WTC11 (cell line): ENCODE results near the gene TANGO6. TPM values are rescaled to one million over a fixed set of nuclear protein-coding genes. Genes with fewer than 3 reads are reported as not detected.

Source experiments
- ATAC-seq: fragments of 200-7000 bp; cut with Tn5 transposase; 2 replicates; pipeline ENCODE4 v1.10.0; 2021; ENCODE audit warnings: mild to moderate bottlenecking, moderate library complexity
- CTCF ChIA-PET: fragments of 300-600 bp; sonication (Branson Sonifier 250); formaldehyde crosslinking; loops from one replicate; lab custom pipeline; 2021; ENCODE audit warnings: antibody characterized with exemption; lab: Charles Lee
- POLR2A ChIA-PET: fragments of 350-600 bp; sonication (Branson Sonifier 250); formaldehyde crosslinking; loops from one replicate; lab custom pipeline; 2021; ENCODE audit warnings: antibody characterized with exemption; lab: Charles Lee
- DNase-seq: peaks from one replicate; pipeline ENCODE4 v3.0.0; 2021; ENCODE audit warnings: low spot score
- H3K27ac Mint-ChIP-seq: 2 replicates; pipeline ENCODE4 v1.8.0; 2021; ENCODE audit warnings: mixed read lengths
- H3K27me3 Mint-ChIP-seq: 2 replicates; pipeline ENCODE4 v1.8.0; 2021; ENCODE audit warnings: low read depth, mild to moderate bottlenecking, moderate library complexity, mixed read lengths
- H3K36me3 Mint-ChIP-seq: 2 replicates; pipeline ENCODE4 v1.8.0; 2021; ENCODE audit warnings: mixed read lengths
- H3K4me1 Mint-ChIP-seq: 2 replicates; pipeline ENCODE4 v1.8.0; 2022; ENCODE audit warnings: mixed read lengths
- H3K4me3 Mint-ChIP-seq: 2 replicates; pipeline ENCODE4 v1.8.0; 2021; ENCODE audit warnings: mild to moderate bottlenecking, moderate library complexity, mixed read lengths
- H3K9me3 Mint-ChIP-seq: 2 replicates; pipeline ENCODE4 v1.8.0; 2021; ENCODE audit warnings: mixed read lengths
- ATF6 ChIP-seq: sonication (generic); formaldehyde crosslinking; IDR thresholded peaks from 2 replicates; pipeline ENCODE4 v1.8.1; 2023; ENCODE audit warnings: mild to moderate bottlenecking, missing genetic modification reagents
- CREB1 ChIP-seq: sonication (generic); formaldehyde crosslinking; IDR thresholded peaks from 2 replicates; pipeline ENCODE4 v1.8.0; 2023; ENCODE audit warnings: mild to moderate bottlenecking, missing genetic modification reagents
- CTCF ChIP-seq: fragments of 200-600 bp; IDR thresholded peaks from 2 replicates; pipeline ENCODE4 v1.8.0; 2022; ENCODE audit warnings: antibody characterized with exemption
- FOXP1 ChIP-seq: sonication (generic); formaldehyde crosslinking; IDR thresholded peaks from 2 replicates; pipeline ENCODE4 v1.8.0; 2022; ENCODE audit warnings: missing genetic modification reagents, mild to moderate bottlenecking, moderate library complexity, borderline replicate concordance
- JAZF1 ChIP-seq: fragments of 250-450 bp; sonication (Bioruptor Pico); IDR thresholded peaks from 2 replicates; pipeline ENCODE4 v1.9.0; 2021; ENCODE audit warnings: moderate library complexity, mild to moderate bottlenecking, inconsistent platforms
- MAX ChIP-seq: sonication (generic); formaldehyde crosslinking; IDR thresholded peaks from 2 replicates; pipeline ENCODE4 v1.8.0; 2022; ENCODE audit warnings: mild to moderate bottlenecking, missing genetic modification reagents
- MLX ChIP-seq: sonication (generic); formaldehyde crosslinking; IDR thresholded peaks from 2 replicates; pipeline ENCODE4 v1.8.1; 2023; ENCODE audit warnings: mild to moderate bottlenecking, missing genetic modification reagents, moderate library complexity
- NFYB ChIP-seq: sonication (generic); formaldehyde crosslinking; conservative IDR thresholded peaks from 2 replicates; pipeline ENCODE4 v1.8.0; 2022; ENCODE audit warnings: low read depth, missing genetic modification reagents
- PREB ChIP-seq: sonication (generic); formaldehyde crosslinking; IDR thresholded peaks from 2 replicates; pipeline ENCODE4 v1.8.1; 2022; ENCODE audit warnings: mild to moderate bottlenecking, missing genetic modification reagents, moderate library complexity, borderline replicate concordance
- RELA ChIP-seq: sonication (generic); formaldehyde crosslinking; IDR thresholded peaks from 2 replicates; pipeline ENCODE4 v1.8.1; 2022; ENCODE audit warnings: missing genetic modification reagents, mild to moderate bottlenecking, borderline replicate concordance
- RORB ChIP-seq: fragments of 250-450 bp; sonication (Bioruptor Pico); IDR thresholded peaks from 2 replicates; pipeline ENCODE4 v1.9.0; 2021; ENCODE audit warnings: mild to moderate bottlenecking
- SP1 ChIP-seq: sonication (generic); formaldehyde crosslinking; conservative IDR thresholded peaks from 2 replicates; pipeline ENCODE4 v1.8.1; 2022; ENCODE audit warnings: missing genetic modification reagents
- USF1 ChIP-seq: sonication (generic); formaldehyde crosslinking; IDR thresholded peaks from 2 replicates; pipeline ENCODE4 v1.8.0; 2022; ENCODE audit warnings: mild to moderate bottlenecking, missing genetic modification reagents
- ZNF263 ChIP-seq: sonication (generic); formaldehyde crosslinking; IDR thresholded peaks from 2 replicates; pipeline ENCODE4 v1.8.1; 2022; ENCODE audit warnings: low read depth, mild to moderate bottlenecking, moderate library complexity, missing genetic modification reagents
- ZNF281 ChIP-seq: sonication (generic); formaldehyde crosslinking; IDR thresholded peaks from 2 replicates; pipeline ENCODE4 v1.8.0; 2023; ENCODE audit warnings: mild to moderate bottlenecking, missing genetic modification reagents
- ZNF512 ChIP-seq: sonication (generic); formaldehyde crosslinking; IDR thresholded peaks from 2 replicates; pipeline ENCODE4 v1.8.1; 2022; ENCODE audit warnings: missing genetic modification reagents, borderline replicate concordance
- ZSCAN18 ChIP-seq: fragments of 250-450 bp; sonication (Bioruptor Pico); IDR thresholded peaks from 2 replicates; pipeline ENCODE4 v2.1.2; 2022; ENCODE audit warnings: mild to moderate bottlenecking, moderate library complexity
- total RNA-seq: library from RNA; stranded (reverse); gene quantifications from 3 replicates; pipeline ENCODE4 v1.2.3, GENCODE V29; 2021

TANGO6 gene
- total RNA-seq, 1 experiment from 2014 or later: 15.6 TPM

- Mint-ChIP-seq H3K9me3 (peaks cover 48% of the 10 kb centered on the region), H3K27ac (no peak overlapping the region), H3K36me3 (peaks cover 45% of the 10 kb centered on the region), H3K27me3 (no peaks in the 10 kb centered on the region; the same call in 1 of the 2 replicates), H3K4me3 (no peak overlapping the region), H3K4me1 (no peaks in the 10 kb centered on the region)
- ChIA-PET POLR2A (no interaction called here), CTCF (no interaction called here)
- DNase-seq (no peak), ATAC-seq (no peak)
- no peak for TF ChIP-seq NFYB
- no peak for TF ChIP-seq CTCF
- no peak for TF ChIP-seq ZNF263
- TF ChIP-seq MAX: no peak
- TF ChIP-seq ATF6 (CRISPR knock-in tag): no peak
- TF ChIP-seq PREB: no peak
- TF ChIP-seq RELA (CRISPR knock-in tag): no peak
- TF ChIP-seq ZSCAN18 (CRISPR knock-in tag): no peak
- TF ChIP-seq RORB (CRISPR knock-in tag): no peak
- no peak for TF ChIP-seq MLX (CRISPR knock-in tag)
- TF ChIP-seq ZNF281 (CRISPR knock-in tag): no peak
- no peak for TF ChIP-seq USF1 (CRISPR knock-in tag)
- TF ChIP-seq JAZF1 (CRISPR knock-in tag): no peak
Observed at GRCh38 chr16:69003500-69003899, 160.2 kb downstream of the TANGO6 start.

GRCh38 chr16:69005641-69006355, 162.5 kb downstream of the TANGO6 start:
- H3K4me3 Mint-ChIP-seq: no peak overlapping the region
- CTCF ChIA-PET: no interaction called here
- H3K36me3 Mint-ChIP-seq: peaks cover 45% of the 10 kb centered on the region
- no peak overlapping the region for H3K27ac Mint-ChIP-seq
- peaks cover 10% of the 10 kb centered on the region for H3K4me1 Mint-ChIP-seq
- no peaks in the 10 kb centered on the region; the same call in 1 of the 2 replicates for H3K27me3 Mint-ChIP-seq
- no peak for DNase-seq
- H3K9me3 Mint-ChIP-seq: peaks cover 42% of the 10 kb centered on the region
- POLR2A ChIA-PET: no interaction called here
- no peak for ATAC-seq
- TF ChIP-seq ZNF512 (CRISPR knock-in tag) (no peak), CREB1 (CRISPR knock-in tag) (no peak), SP1 (CRISPR knock-in tag) (no peak), PREB (no peak), FOXP1 (CRISPR knock-in tag) (no peak)
